Loucy (cell line): Measurements from ENCODE around the gene FAM162A.

Experiments used
- CTCF ChIP-seq: fragments of 200-600 bp; sonication (generic); conservative IDR thresholded peaks from 2 replicates; pipeline ENCODE4 v1.5.1; 2014; ENCODE audit warnings: mild to moderate bottlenecking, antibody characterized with exemption, low read length
- EZH2phosphoT487 ChIP-seq: fragments of 200-600 bp; IDR thresholded peaks from 2 replicates; pipeline ENCODE4 v1.6.1; 2018; ENCODE audit warnings: antibody characterized with exemption, mild to moderate bottlenecking, moderate library complexity, borderline replicate concordance

- TF ChIP-seq CTCF = no peak
- TF ChIP-seq EZH2phosphoT487 = no peak
Measured at GRCh38 chr3:122365073-122365472, 18.9 kb upstream of the FAM162A start.
